Measurements from ENCODE around the gene ESRRB.

ESRRB gene

DNA sequence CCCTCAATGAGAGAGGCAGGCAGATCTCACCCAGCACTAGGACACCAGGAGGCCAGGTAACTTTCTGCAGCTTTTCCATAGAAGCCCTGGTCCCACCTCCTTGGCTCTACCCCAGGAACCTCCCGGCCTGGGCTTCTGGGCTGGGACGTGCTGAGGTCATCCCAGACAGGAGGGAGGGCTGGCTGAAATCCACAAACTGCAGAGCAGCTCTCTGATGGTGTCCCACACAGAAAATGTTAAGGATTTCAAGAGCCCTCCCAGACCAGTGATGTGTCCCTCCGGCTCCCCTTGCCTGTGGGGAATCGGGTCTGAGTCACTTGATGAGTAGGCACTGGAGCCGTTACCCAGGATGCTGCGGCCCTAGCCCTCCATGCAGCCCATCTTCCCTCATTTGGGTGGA, 124.1 kb downstream of the ESRRB start:
- no peak overlapping the region for H3K4me3 ChIP-seq (ENCODE audit: low read depth in 1 of 2, low read length in 2 of 2)
- no peaks in the 10 kb centered on the region for H3K9me3 ChIP-seq (ENCODE audit: control insufficient read depth in 1 of 2, low read length in 2 of 2)
- no peaks in the 10 kb centered on the region for H3K36me3 ChIP-seq (ENCODE audit: control insufficient read depth in 1 of 2, insufficient read depth in 2 of 2, low read length in 2 of 2)
- H3K27me3 ChIP-seq (ENCODE audit: low read depth, low read length): no peaks in the 10 kb centered on the region
- no peak overlapping the region for H3K27ac ChIP-seq (ENCODE audit: low read length)
- H3K4me1 ChIP-seq (ENCODE audit: control insufficient read depth in 1 of 2, insufficient read depth in 2 of 2, low read length in 2 of 2): no peaks in the 10 kb centered on the region

DNA sequence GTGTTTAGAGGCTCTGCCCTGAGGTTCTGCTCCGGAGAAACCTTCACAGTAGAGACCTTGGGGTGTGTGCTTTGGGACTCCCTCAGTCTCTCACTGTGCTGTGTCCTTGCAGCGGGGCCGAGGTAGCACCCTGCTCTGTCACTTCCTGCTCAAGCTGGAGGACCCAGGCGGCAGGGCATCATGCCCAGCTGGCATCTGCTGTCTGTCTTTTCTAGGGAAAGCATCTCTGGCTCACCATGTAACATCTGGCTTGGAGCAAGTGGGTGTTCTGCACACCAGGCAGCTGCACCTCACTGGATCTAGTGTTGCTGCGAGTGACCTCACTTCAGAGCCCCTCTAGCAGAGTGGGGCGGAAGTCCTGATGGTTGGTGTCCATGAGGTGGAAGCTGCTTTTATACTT, 124.5 kb downstream of the ESRRB start:
- H3K4me1 ChIP-seq (ENCODE audit: control insufficient read depth in 1 of 2, insufficient read depth in 2 of 2, low read length in 2 of 2): no peaks in the 10 kb centered on the region
- H3K4me3 ChIP-seq (ENCODE audit: low read depth in 1 of 2, low read length in 2 of 2): no peak overlapping the region
- H3K27me3 ChIP-seq (ENCODE audit: low read depth, low read length): no peaks in the 10 kb centered on the region
- H3K9me3 ChIP-seq (ENCODE audit: control insufficient read depth in 1 of 2, low read length in 2 of 2): no peaks in the 10 kb centered on the region
- H3K27ac ChIP-seq (ENCODE audit: low read length): no peak overlapping the region
- H3K36me3 ChIP-seq (ENCODE audit: control insufficient read depth in 1 of 2, insufficient read depth in 2 of 2, low read length in 2 of 2): no peaks in the 10 kb centered on the region

DNA sequence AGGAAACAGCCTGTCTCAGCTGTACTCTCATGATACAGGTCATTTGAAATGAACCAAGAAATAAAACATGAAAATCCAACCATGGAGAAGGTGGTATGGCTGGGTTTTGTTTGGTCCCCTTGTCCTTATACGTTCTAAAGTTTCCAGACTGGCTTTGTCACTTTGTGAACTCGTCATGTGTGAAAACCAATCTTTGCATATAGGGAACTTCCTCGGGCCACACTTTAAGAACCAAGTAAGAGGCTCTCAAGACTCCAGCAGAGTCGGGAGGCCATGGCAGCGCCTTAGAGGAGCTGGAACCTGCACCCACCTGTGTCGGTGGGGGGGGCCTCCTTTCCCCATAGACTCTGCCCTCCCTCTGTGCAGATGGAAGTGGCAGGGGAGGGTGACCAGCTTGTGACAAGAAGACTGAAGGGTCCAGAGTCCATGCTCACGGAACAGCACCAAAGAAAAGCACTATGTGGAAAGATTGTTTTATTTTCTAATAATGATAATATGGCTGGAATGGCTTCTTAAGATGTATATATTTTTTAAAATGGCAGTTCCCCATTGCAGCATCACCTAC, 125.3 kb downstream of the ESRRB start:
- no peak overlapping the region for H3K27ac ChIP-seq (ENCODE audit: low read length)
- H3K4me1 ChIP-seq (ENCODE audit: control insufficient read depth in 1 of 2, insufficient read depth in 2 of 2, low read length in 2 of 2): no peaks in the 10 kb centered on the region
- H3K9me3 ChIP-seq (ENCODE audit: control insufficient read depth in 1 of 2, low read length in 2 of 2): no peaks in the 10 kb centered on the region
- H3K27me3 ChIP-seq (ENCODE audit: low read depth, low read length): no peaks in the 10 kb centered on the region
- H3K4me3 ChIP-seq (ENCODE audit: low read depth in 1 of 2, low read length in 2 of 2): no peak overlapping the region
- H3K36me3 ChIP-seq (ENCODE audit: control insufficient read depth in 1 of 2, insufficient read depth in 2 of 2, low read length in 2 of 2): no peaks in the 10 kb centered on the region

- Histone ChIP-seq H3K27ac (ENCODE audit: low read length) (no peak overlapping the region), H3K9me3 (ENCODE audit: control insufficient read depth in 1 of 2, low read length in 2 of 2) (no peaks in the 10 kb centered on the region), H3K27me3 (ENCODE audit: low read depth, low read length) (no peaks in the 10 kb centered on the region), H3K4me3 (ENCODE audit: low read depth in 1 of 2, low read length in 2 of 2) (no peak overlapping the region), H3K36me3 (ENCODE audit: control insufficient read depth in 1 of 2, insufficient read depth in 2 of 2, low read length in 2 of 2) (no peaks in the 10 kb centered on the region), H3K4me1 (ENCODE audit: control insufficient read depth in 1 of 2, insufficient read depth in 2 of 2, low read length in 2 of 2) (no peaks in the 10 kb centered on the region)
Observed at GRCh38 chr14:76502219-76502618, 126.3 kb downstream of the ESRRB start.

DNA sequence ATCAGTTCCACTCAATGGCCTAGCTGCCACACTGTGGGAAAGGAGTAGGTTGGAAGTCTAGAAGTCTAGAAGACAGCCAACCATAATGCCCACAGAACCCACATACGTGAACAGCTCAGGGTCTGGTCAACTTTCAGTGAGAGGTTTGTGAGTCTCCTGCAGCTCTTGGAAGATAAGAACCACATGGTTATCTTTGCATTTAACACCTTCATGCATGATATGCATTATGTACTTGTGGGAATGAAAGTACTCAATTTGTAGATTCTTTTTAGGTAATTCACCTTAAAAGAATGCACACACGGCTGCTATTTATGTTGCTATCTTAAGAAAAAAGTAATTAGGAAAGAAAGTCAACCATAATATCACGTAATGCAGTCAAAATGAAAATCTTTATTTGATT, 126.7 kb downstream of the ESRRB start:
- Histone ChIP-seq H3K27ac (ENCODE audit: low read length) (no peak overlapping the region), H3K27me3 (ENCODE audit: low read depth, low read length) (no peaks in the 10 kb centered on the region), H3K4me3 (ENCODE audit: low read depth in 1 of 2, low read length in 2 of 2) (no peak overlapping the region), H3K4me1 (ENCODE audit: control insufficient read depth in 1 of 2, insufficient read depth in 2 of 2, low read length in 2 of 2) (no peaks in the 10 kb centered on the region), H3K36me3 (ENCODE audit: control insufficient read depth in 1 of 2, insufficient read depth in 2 of 2, low read length in 2 of 2) (no peaks in the 10 kb centered on the region), H3K9me3 (ENCODE audit: control insufficient read depth in 1 of 2, low read length in 2 of 2) (no peaks in the 10 kb centered on the region)

GRCh38 chr14:76509311-76509710, 133.4 kb downstream of the ESRRB start:
- Histone ChIP-seq H3K27ac (ENCODE audit: low read length) (no peak overlapping the region), H3K4me1 (ENCODE audit: control insufficient read depth in 1 of 2, insufficient read depth in 2 of 2, low read length in 2 of 2) (no peaks in the 10 kb centered on the region), H3K9me3 (ENCODE audit: control insufficient read depth in 1 of 2, low read length in 2 of 2) (no peaks in the 10 kb centered on the region), H3K36me3 (ENCODE audit: control insufficient read depth in 1 of 2, insufficient read depth in 2 of 2, low read length in 2 of 2) (no peaks in the 10 kb centered on the region), H3K4me3 (ENCODE audit: low read depth in 1 of 2, low read length in 2 of 2) (no peak overlapping the region), H3K27me3 (ENCODE audit: low read depth, low read length) (no peaks in the 10 kb centered on the region)

DNA sequence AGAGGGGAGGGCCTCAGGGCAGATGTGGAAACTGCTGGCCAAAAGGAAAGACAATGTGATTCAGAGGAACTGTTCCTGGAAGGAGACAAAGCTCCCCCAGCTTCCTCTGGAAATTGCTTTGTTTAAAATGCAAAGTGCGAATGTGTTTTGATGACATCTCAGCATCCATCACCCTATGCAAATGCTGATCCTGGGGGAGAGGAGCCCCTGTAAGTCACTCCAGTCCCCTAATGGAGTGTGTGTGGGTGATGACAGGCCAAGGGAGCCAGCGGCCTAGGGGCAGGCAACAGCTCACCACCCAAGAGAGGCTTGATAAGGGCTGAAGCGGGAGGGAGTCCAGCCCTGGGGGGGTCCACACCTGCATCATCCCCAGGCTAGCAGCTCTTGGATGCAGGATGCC, 134.2 kb downstream of the ESRRB start:
- no peak overlapping the region for H3K4me3 ChIP-seq (ENCODE audit: low read depth in 1 of 2, low read length in 2 of 2)
- H3K9me3 ChIP-seq (ENCODE audit: control insufficient read depth in 1 of 2, low read length in 2 of 2): no peaks in the 10 kb centered on the region
- no peaks in the 10 kb centered on the region for H3K27me3 ChIP-seq (ENCODE audit: low read depth, low read length)
- H3K4me1 ChIP-seq (ENCODE audit: control insufficient read depth in 1 of 2, insufficient read depth in 2 of 2, low read length in 2 of 2): no peaks in the 10 kb centered on the region
- no peak overlapping the region for H3K27ac ChIP-seq (ENCODE audit: low read length)
- no peaks in the 10 kb centered on the region for H3K36me3 ChIP-seq (ENCODE audit: control insufficient read depth in 1 of 2, insufficient read depth in 2 of 2, low read length in 2 of 2)

GRCh38 chr14:76514213-76514998, 138.5 kb downstream of the ESRRB start:
- Histone ChIP-seq H3K4me3 (ENCODE audit: low read depth in 1 of 2, low read length in 2 of 2) (no peak overlapping the region), H3K9me3 (ENCODE audit: control insufficient read depth in 1 of 2, low read length in 2 of 2) (no peaks in the 10 kb centered on the region), H3K36me3 (ENCODE audit: control insufficient read depth in 1 of 2, insufficient read depth in 2 of 2, low read length in 2 of 2) (no peaks in the 10 kb centered on the region), H3K27ac (ENCODE audit: low read length) (no peak overlapping the region), H3K4me1 (ENCODE audit: control insufficient read depth in 1 of 2, insufficient read depth in 2 of 2, low read length in 2 of 2) (no peaks in the 10 kb centered on the region), H3K27me3 (ENCODE audit: low read depth, low read length) (no peaks in the 10 kb centered on the region)

- Histone ChIP-seq H3K9me3 (ENCODE audit: control insufficient read depth in 1 of 2, low read length in 2 of 2) (no peaks in the 10 kb centered on the region), H3K27me3 (ENCODE audit: low read depth, low read length) (no peaks in the 10 kb centered on the region), H3K27ac (ENCODE audit: low read length) (no peak overlapping the region), H3K4me3 (ENCODE audit: low read depth in 1 of 2, low read length in 2 of 2) (no peak overlapping the region), H3K36me3 (ENCODE audit: control insufficient read depth in 1 of 2, insufficient read depth in 2 of 2, low read length in 2 of 2) (no peaks in the 10 kb centered on the region), H3K4me1 (ENCODE audit: control insufficient read depth in 1 of 2, insufficient read depth in 2 of 2, low read length in 2 of 2) (no peaks in the 10 kb centered on the region)
Observed at GRCh38 chr14:76516884-76517283, 140.9 kb downstream of the ESRRB start.

GRCh38 chr14:76518366-76518765, 142.4 kb downstream of the ESRRB start:
- Histone ChIP-seq H3K36me3 (ENCODE audit: control insufficient read depth in 1 of 2, insufficient read depth in 2 of 2, low read length in 2 of 2) (no peaks in the 10 kb centered on the region), H3K4me1 (ENCODE audit: control insufficient read depth in 1 of 2, insufficient read depth in 2 of 2, low read length in 2 of 2) (no peaks in the 10 kb centered on the region), H3K27me3 (ENCODE audit: low read depth, low read length) (no peaks in the 10 kb centered on the region), H3K4me3 (ENCODE audit: low read depth in 1 of 2, low read length in 2 of 2) (no peak overlapping the region), H3K27ac (ENCODE audit: low read length) (no peak overlapping the region), H3K9me3 (ENCODE audit: control insufficient read depth in 1 of 2, low read length in 2 of 2) (no peaks in the 10 kb centered on the region)

DNA sequence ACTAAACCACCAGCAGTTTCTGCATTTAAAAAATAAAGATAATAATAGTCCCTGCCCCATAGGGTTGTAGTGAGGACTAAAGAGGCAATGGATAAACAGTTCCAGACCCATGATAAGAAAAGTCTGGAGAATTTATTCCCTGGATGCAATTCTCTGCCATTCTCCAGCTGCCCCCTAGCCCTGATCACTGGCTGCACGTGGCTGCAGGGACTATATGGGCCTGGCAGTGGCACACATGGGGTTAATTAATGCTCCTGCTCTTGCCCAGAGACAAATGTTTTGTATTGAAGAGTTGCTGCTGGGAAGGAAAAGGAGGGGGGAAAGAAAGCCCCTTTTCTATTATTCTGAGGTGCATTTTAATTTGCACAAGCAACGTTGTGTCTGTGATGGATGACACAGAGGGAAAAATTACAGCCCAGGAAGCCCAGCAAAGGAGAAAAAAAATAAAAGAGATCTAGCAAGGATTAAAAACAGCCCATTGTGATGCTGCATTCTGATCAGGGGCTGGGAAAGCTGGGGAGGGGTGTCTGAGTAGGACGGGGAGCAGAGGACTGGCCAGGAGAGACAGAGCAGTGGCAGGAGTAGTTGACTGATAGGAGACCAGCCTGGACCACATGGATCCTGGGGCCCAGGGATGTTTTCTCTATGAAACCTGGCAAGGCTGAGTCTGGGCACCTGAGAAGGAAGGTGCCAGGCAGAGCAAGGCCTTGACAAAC, 149.3 kb downstream of the ESRRB start:
- H3K27ac ChIP-seq (ENCODE audit: low read length): no peak overlapping the region
- H3K36me3 ChIP-seq (ENCODE audit: control insufficient read depth in 1 of 2, insufficient read depth in 2 of 2, low read length in 2 of 2): no peaks in the 10 kb centered on the region
- H3K4me1 ChIP-seq (ENCODE audit: control insufficient read depth in 1 of 2, insufficient read depth in 2 of 2, low read length in 2 of 2): no peaks in the 10 kb centered on the region
- no peak overlapping the region for H3K4me3 ChIP-seq (ENCODE audit: low read depth in 1 of 2, low read length in 2 of 2)
- H3K27me3 ChIP-seq (ENCODE audit: low read depth, low read length): no peaks in the 10 kb centered on the region
- H3K9me3 ChIP-seq (ENCODE audit: control insufficient read depth in 1 of 2, low read length in 2 of 2): no peaks in the 10 kb centered on the region
